Measurements from ENCODE around the gene NSUN4.
A peak's percentile ranks its signal among the peaks of the same experiment; 100 is the strongest.

Gene NSUN4

DNA sequence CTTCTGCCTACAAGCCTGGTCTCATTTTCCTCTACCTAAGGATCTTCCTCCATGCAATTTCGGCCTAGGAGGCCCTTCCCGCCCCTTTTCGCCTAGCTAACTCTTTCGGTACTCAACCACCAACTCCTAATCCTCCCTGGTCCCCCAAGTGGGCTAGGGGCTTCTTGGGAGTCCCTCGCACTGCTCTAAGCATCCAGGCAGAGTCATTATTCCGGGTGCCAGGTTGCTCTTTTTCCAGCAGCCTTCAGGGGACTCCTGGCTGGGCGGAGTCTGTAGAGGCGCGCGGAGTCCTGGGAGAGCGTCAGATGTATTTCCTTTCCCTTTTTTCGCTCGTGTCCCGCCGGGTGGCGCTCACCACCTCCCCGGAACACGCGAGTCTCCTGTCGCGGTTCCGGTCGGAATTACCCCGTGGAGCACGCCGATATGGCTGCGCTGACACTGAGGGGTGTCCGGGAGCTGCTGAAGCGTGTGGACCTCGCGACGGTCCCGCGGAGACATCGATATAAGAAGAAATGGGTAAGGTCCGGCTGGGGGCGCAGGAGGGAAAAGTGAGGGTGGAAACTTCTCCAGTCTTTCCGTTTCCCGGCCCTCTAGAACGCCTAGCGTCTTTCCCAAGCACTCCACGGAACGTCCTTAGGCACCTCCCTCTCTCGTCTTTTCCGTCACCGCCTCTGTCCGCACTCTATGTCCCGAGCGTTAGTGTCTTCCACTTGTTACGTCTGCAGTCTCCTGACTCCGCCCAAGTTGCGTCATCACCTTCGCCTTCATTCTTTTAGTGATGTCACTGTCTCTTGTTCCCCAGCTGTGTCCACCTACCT is at the start of gene NSUN4:
Gene NSUN4 (plus strand): TSS at position 404 of the 818 bp plus-strand sequence. CDS start 20 bp downstream, at position 424.
- TF ChIP-seq, protein P1, sequence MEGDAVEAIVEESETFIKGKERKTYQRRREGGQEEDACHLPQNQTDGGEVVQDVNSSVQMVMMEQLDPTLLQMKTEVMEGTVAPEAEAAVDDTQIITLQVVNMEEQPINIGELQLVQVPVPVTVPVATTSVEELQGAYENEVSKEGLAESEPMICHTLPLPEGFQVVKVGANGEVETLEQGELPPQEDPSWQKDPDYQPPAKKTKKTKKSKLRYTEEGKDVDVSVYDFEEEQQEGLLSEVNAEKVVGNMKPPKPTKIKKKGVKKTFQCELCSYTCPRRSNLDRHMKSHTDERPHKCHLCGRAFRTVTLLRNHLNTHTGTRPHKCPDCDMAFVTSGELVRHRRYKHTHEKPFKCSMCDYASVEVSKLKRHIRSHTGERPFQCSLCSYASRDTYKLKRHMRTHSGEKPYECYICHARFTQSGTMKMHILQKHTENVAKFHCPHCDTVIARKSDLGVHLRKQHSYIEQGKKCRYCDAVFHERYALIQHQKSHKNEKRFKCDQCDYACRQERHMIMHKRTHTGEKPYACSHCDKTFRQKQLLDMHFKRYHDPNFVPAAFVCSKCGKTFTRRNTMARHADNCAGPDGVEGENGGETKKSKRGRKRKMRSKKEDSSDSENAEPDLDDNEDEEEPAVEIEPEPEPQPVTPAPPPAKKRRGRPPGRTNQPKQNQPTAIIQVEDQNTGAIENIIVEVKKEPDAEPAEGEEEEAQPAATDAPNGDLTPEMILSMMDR (IDR thresholded peaks at IDR 0.05), result peak; percentile 84

DNA sequence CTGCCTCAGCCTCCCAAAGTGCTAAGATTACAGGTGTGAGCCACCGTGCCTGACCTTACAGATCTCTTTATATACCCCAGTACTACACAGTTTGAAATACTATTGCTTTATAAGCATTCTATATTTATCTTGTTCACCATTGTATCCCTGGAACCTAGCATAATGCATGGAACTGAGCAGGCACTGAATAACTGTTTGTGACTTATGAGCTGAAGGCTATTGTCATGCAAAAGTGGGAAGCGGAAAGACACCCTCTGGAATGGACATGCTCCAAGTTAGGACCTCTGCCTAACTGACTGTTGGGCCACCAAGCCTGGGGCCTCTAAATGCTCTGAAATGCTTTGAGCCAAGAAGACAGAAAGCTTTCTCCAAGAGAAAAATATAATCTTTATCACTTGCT is 45.3 kb upstream of the NSUN4 start:
- TF ChIP-seq, protein P1 (IDR thresholded peaks at IDR 0.05), result no peak

DNA sequence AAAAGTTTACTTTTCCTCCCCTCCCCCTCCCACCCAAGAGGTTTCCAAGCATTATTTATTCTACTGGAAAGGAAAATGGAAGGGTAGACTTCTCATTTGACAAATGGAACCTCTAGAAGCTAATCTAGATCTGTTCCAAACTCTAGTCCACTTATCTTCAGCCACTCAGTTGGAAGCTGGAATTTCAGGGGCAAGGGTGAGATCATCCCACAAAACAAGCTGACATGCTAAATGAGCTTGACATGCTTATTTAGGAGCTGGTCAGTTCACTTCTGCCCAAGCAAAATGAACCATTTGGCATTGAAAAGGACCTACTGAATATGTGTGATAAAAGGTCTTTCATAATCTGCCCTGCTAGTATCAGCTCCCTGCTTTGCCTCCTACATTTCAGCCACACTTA is 42.2 kb upstream of the NSUN4 start:
- TF ChIP-seq, protein P1 (IDR thresholded peaks at IDR 0.05), result no peak

DNA sequence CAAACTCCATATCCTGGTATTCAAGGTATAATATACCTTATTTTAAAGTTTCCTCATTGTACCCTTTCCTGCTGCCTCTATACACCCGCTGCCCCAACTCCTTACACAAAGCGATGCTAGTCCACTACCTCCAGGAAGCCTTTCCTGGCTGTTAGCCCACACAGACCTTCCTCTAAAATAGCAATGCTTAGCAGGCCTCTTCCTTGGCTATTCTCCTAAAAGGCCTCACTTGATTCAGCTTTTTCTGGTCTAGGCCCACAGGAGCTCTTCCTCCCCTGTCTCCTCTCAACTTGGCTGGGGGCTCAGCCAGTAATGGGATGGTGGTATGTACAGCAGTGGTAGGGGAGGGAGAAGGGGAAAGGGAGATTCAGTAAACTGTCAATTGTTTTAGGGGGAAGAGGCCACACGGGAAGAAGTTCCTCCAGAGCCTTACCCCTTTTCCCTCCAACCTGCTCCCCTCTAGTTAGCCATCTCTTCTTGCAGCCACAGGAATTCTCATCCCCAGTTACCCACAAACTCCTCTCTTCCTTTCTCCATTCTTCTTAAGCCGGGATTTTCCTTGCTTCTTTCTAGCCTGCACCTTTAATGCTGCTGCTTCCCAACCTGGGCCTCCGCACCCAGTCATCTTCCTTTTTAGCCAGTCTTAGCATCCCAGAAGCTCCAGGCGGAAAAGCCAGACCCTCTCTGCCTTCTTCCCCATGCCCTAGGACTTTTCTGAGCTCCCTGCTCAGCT is 39.8 kb upstream of the NSUN4 start:
- TF ChIP-seq, protein P1 (IDR thresholded peaks at IDR 0.05), result no peak

GRCh38 chr1:46301406-46301807 is 39.2 kb upstream of the NSUN4 start:
- TF ChIP-seq, protein P1 (IDR thresholded peaks at IDR 0.05), result no peak

GRCh38 chr1:46301808-46302640 is 38.6 kb upstream of the NSUN4 start:
- TF ChIP-seq, protein P1 (IDR thresholded peaks at IDR 0.05), result no peak; the same call in 1 of the 2 replicates

DNA sequence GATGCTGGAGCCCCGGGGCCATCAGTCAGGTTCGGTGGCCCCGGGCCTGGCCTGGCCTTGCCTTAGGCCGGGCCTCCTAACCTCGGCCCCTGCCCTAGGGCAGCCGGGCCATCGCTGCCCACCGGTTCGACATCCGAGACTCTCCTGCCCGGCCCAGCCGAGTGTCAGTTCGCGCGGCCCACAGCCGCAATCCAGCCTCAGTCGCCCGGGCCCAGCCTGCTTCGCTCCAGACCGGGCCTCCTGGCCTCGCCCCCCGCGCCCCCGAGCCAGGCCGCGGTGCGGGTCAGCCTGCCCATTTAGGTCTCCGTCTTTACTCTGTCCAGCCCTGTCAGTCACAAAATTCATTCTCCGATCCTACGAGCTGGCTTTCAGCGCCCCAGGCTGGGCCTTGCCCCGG is 38.0 kb upstream of the NSUN4 start:
- TF ChIP-seq, protein P1 (IDR thresholded peaks at IDR 0.05), result no peak

Data from LNCAP (cell line).